WTC11 (cell line): ENCODE data around the gene TLR5. TPM values are rescaled to one million over a fixed set of nuclear protein-coding genes. Genes with fewer than 3 reads are reported as not detected.

Source experiments
- ATAC-seq: fragments of 200-7000 bp; cut with Tn5 transposase; 2 replicates; pipeline ENCODE4 v1.10.0; 2021; ENCODE audit warnings: mild to moderate bottlenecking, moderate library complexity
- CTCF ChIA-PET: fragments of 300-600 bp; sonication (Branson Sonifier 250); formaldehyde crosslinking; loops from one replicate; lab custom pipeline; 2021; ENCODE audit warnings: antibody characterized with exemption; lab: Charles Lee
- POLR2A ChIA-PET: fragments of 350-600 bp; sonication (Branson Sonifier 250); formaldehyde crosslinking; loops from one replicate; lab custom pipeline; 2021; ENCODE audit warnings: antibody characterized with exemption; lab: Charles Lee
- DNase-seq: peaks from one replicate; pipeline ENCODE4 v3.0.0; 2021; ENCODE audit warnings: low spot score
- H3K27ac Mint-ChIP-seq: 2 replicates; pipeline ENCODE4 v1.8.0; 2021; ENCODE audit warnings: mixed read lengths
- H3K27me3 Mint-ChIP-seq: 2 replicates; pipeline ENCODE4 v1.8.0; 2021; ENCODE audit warnings: low read depth, mild to moderate bottlenecking, moderate library complexity, mixed read lengths
- H3K36me3 Mint-ChIP-seq: 2 replicates; pipeline ENCODE4 v1.8.0; 2021; ENCODE audit warnings: mixed read lengths
- H3K4me1 Mint-ChIP-seq: 2 replicates; pipeline ENCODE4 v1.8.0; 2022; ENCODE audit warnings: mixed read lengths
- H3K4me3 Mint-ChIP-seq: 2 replicates; pipeline ENCODE4 v1.8.0; 2021; ENCODE audit warnings: mild to moderate bottlenecking, moderate library complexity, mixed read lengths
- H3K9me3 Mint-ChIP-seq: 2 replicates; pipeline ENCODE4 v1.8.0; 2021; ENCODE audit warnings: mixed read lengths
- ATF1 ChIP-seq: sonication (generic); formaldehyde crosslinking; IDR thresholded peaks from 2 replicates; pipeline ENCODE4 v1.8.1; 2023; ENCODE audit warnings: mild to moderate bottlenecking, moderate library complexity, missing genetic modification reagents
- CREB1 ChIP-seq: sonication (generic); formaldehyde crosslinking; IDR thresholded peaks from 2 replicates; pipeline ENCODE4 v1.8.0; 2023; ENCODE audit warnings: mild to moderate bottlenecking, missing genetic modification reagents
- CREM ChIP-seq: sonication (generic); formaldehyde crosslinking; IDR thresholded peaks from 2 replicates; pipeline ENCODE4 v1.8.1; 2022; ENCODE audit warnings: mild to moderate bottlenecking, missing genetic modification reagents, moderate library complexity
- E2F5 ChIP-seq: sonication (generic); formaldehyde crosslinking; IDR thresholded peaks from 2 replicates; pipeline ENCODE4 v1.8.1; 2022; ENCODE audit warnings: mild to moderate bottlenecking, moderate library complexity, missing genetic modification reagents
- ETV6 ChIP-seq: sonication (generic); formaldehyde crosslinking; IDR thresholded peaks from 2 replicates; pipeline ENCODE4 v1.8.1; 2022; ENCODE audit warnings: mild to moderate bottlenecking, missing genetic modification reagents
- FOXJ3 ChIP-seq: sonication (generic); formaldehyde crosslinking; IDR thresholded peaks from 2 replicates; pipeline ENCODE4 v1.9.0; 2021; ENCODE audit warnings: missing genetic modification reagents, mild to moderate bottlenecking, borderline replicate concordance
- GABPB1 ChIP-seq: sonication (generic); formaldehyde crosslinking; IDR thresholded peaks from 2 replicates; pipeline ENCODE4 v1.8.1; 2023; ENCODE audit warnings: mild to moderate bottlenecking, missing genetic modification reagents
- GTF2I ChIP-seq: fragments of 250-450 bp; sonication (Bioruptor Pico); conservative IDR thresholded peaks from 2 replicates; pipeline ENCODE4 v1.4.0; 2021; ENCODE audit warnings: mild to moderate bottlenecking
- HMGA2 ChIP-seq: fragments of 250-450 bp; sonication (Bioruptor Pico); IDR thresholded peaks from 2 replicates; pipeline ENCODE4 v1.4.0; 2021; ENCODE audit warnings: mild to moderate bottlenecking, moderate library complexity
- OVOL2 ChIP-seq: fragments of 250-450 bp; sonication (Bioruptor Pico); IDR thresholded peaks from 2 replicates; pipeline ENCODE4 v1.9.0; 2021; ENCODE audit warnings: mild to moderate bottlenecking, borderline replicate concordance
- RORB ChIP-seq: fragments of 250-450 bp; sonication (Bioruptor Pico); IDR thresholded peaks from 2 replicates; pipeline ENCODE4 v1.9.0; 2021; ENCODE audit warnings: mild to moderate bottlenecking
- SOX15 ChIP-seq: fragments of 250-450 bp; sonication (Bioruptor Pico); IDR thresholded peaks from 2 replicates; pipeline ENCODE4 v1.9.0; 2021; ENCODE audit warnings: mild to moderate bottlenecking
- TEAD1 ChIP-seq: sonication (generic); formaldehyde crosslinking; IDR thresholded peaks from 2 replicates; pipeline ENCODE4 v1.8.0; 2022; ENCODE audit warnings: mild to moderate bottlenecking, missing genetic modification reagents
- TEAD4 ChIP-seq: sonication (generic); formaldehyde crosslinking; IDR thresholded peaks from 2 replicates; pipeline ENCODE4 v1.8.0; 2022; ENCODE audit warnings: mild to moderate bottlenecking, missing genetic modification reagents
- ZBTB21 ChIP-seq: sonication (generic); formaldehyde crosslinking; IDR thresholded peaks from 2 replicates; pipeline ENCODE4 v1.8.1; 2023; ENCODE audit warnings: mild to moderate bottlenecking, missing genetic modification reagents, borderline replicate concordance
- ZNF416 ChIP-seq: fragments of 250-450 bp; sonication (Bioruptor Pico); IDR thresholded peaks from 2 replicates; pipeline ENCODE4 v1.9.0; 2021; ENCODE audit warnings: mild to moderate bottlenecking, inconsistent platforms
- total RNA-seq: library from RNA; stranded (reverse); gene quantifications from 3 replicates; pipeline ENCODE4 v1.2.3, GENCODE V29; 2021
- TF ChIP-seq, protein P1 (sequence below): sonication (generic); formaldehyde crosslinking; IDR thresholded peaks from 2 replicates; pipeline ENCODE4 v1.8.1; 2023; ENCODE audit warnings: mild to moderate bottlenecking, moderate library complexity, missing genetic modification reagents
- TF ChIP-seq, protein P2 (sequence below): sonication (generic); formaldehyde crosslinking; IDR thresholded peaks from 2 replicates; pipeline ENCODE4 v1.8.0; 2022; ENCODE audit warnings: mild to moderate bottlenecking, missing genetic modification reagents
- TF ChIP-seq, protein P3 (sequence below): fragments of 250-450 bp; sonication (Bioruptor Pico); IDR thresholded peaks from 2 replicates; pipeline ENCODE4 v1.9.0; 2021; ENCODE audit warnings: mild to moderate bottlenecking
- TF ChIP-seq, protein P4 (sequence below): fragments of 200-600 bp; IDR thresholded peaks from 2 replicates; pipeline ENCODE4 v1.8.0; 2022; ENCODE audit warnings: antibody characterized with exemption

The TLR5 gene
- total RNA-seq, 1 experiment from 2014 or later: 0.46 TPM

- TF ChIP-seq OVOL2 (no peak), GABPB1 (no peak), GTF2I (no peak)
- TF ChIP-seq, protein P1, sequence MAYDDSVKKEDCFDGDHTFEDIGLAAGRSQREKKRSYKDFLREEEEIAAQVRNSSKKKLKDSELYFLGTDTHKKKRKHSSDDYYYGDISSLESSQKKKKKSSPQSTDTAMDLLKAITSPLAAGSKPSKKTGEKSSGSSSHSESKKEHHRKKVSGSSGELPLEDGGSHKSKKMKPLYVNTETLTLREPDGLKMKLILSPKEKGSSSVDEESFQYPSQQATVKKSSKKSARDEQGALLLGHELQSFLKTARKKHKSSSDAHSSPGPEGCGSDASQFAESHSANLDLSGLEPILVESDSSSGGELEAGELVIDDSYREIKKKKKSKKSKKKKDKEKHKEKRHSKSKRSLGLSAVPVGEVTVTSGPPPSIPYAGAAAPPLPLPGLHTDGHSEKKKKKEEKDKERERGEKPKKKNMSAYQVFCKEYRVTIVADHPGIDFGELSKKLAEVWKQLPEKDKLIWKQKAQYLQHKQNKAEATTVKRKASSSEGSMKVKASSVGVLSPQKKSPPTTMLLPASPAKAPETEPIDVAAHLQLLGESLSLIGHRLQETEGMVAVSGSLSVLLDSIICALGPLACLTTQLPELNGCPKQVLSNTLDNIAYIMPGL (CRISPR knock-in tag): no peak
Measured at GRCh38 chr1:223084464-223084866, 58.6 kb downstream of the TLR5 start (continued).

DNA sequence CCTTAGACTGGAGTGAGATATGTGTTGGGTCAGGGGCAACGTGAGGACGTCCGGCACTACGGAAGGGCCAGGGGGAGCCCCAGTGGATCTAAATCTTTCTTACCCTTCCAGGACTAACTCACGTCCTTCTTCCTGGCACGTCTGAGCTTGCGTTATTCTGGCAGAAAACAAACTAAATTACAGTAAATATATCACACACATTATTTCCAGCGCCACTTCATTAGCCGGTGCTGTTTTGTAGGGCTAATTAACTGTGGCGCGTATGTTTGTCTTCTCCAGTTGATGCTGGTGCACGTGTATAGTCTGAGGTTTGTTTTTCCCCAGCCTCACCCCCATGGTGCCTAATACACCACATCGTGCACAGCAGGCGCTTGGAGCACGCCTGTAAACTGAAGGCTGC, 59.2 kb downstream of the TLR5 start:
- Mint-ChIP-seq H3K4me1 (peaks cover 26% of the 10 kb centered on the region), H3K27ac (no peak overlapping the region)
- ATAC-seq: no peak
- no peak for DNase-seq
- POLR2A ChIA-PET: no interaction called here
- TF ChIP-seq OVOL2 (no peak), E2F5 (CRISPR knock-in tag) (no peak), CREM (no peak), RORB (CRISPR knock-in tag) (no peak)
- TF ChIP-seq, protein P2, sequence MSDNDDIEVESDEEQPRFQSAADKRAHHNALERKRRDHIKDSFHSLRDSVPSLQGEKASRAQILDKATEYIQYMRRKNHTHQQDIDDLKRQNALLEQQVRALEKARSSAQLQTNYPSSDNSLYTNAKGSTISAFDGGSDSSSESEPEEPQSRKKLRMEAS (CRISPR knock-in tag): no peak
- TF ChIP-seq, all 79 proteins: peak for 0
- no peaks in the 10 kb centered on the region for H3K9me3 Mint-ChIP-seq
- peaks cover 72% of the 10 kb centered on the region for H3K27me3 Mint-ChIP-seq
- no peak overlapping the region for H3K4me3 Mint-ChIP-seq
- CTCF ChIA-PET: interaction anchor here (1.2 to 3.6 kb wide), 2 partner anchors 40 to 288 kb away, joined by 3 to 10 read pairs; no protein-coding TSS in a partner anchor
- H3K36me3 Mint-ChIP-seq: no peaks in the 10 kb centered on the region

DNA sequence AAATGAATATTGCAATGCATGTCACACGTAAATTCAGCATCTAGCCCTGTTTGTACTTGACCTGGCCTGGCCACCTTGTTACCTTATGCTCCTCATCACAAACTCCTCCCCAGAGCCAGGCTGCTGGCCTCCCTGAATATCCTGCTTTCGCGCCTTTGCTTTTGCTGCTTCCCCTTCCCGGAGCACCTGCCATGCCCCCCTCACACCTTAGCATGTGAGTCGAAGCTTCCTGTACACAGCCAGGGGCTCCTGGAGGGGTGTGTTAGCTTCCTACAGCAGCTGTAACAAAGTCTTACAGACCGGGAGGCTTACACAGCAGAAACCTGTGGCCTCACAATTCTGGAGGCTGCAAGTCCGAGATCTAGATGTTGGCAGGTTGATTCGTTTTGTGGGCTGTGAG, 60.1 kb downstream of the TLR5 start:
- ChIA-PET CTCF (interaction anchor here (3.3 to 3.6 kb wide), 2 partner anchors 41 to 51 kb away, joined by 10 to 12 read pairs; no protein-coding TSS in a partner anchor), POLR2A (no interaction called here)
- H3K27me3 Mint-ChIP-seq: peaks cover 72% of the 10 kb centered on the region
- H3K36me3 Mint-ChIP-seq: no peaks in the 10 kb centered on the region
- H3K27ac Mint-ChIP-seq: no peak overlapping the region
- peaks cover 23% of the 10 kb centered on the region for H3K4me1 Mint-ChIP-seq
- no peak for DNase-seq
- TF ChIP-seq ATF1 (CRISPR knock-in tag) (no peak), HMGA2 (no peak), CREB1 (CRISPR knock-in tag) (no peak), ZBTB21 (CRISPR knock-in tag) (no peak), FOXJ3 (CRISPR knock-in tag) (no peak)
- TF ChIP-seq, protein P3, sequence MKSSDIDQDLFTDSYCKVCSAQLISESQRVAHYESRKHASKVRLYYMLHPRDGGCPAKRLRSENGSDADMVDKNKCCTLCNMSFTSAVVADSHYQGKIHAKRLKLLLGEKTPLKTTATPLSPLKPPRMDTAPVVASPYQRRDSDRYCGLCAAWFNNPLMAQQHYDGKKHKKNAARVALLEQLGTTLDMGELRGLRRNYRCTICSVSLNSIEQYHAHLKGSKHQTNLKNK: no peak
- TF ChIP-seq, protein P4, sequence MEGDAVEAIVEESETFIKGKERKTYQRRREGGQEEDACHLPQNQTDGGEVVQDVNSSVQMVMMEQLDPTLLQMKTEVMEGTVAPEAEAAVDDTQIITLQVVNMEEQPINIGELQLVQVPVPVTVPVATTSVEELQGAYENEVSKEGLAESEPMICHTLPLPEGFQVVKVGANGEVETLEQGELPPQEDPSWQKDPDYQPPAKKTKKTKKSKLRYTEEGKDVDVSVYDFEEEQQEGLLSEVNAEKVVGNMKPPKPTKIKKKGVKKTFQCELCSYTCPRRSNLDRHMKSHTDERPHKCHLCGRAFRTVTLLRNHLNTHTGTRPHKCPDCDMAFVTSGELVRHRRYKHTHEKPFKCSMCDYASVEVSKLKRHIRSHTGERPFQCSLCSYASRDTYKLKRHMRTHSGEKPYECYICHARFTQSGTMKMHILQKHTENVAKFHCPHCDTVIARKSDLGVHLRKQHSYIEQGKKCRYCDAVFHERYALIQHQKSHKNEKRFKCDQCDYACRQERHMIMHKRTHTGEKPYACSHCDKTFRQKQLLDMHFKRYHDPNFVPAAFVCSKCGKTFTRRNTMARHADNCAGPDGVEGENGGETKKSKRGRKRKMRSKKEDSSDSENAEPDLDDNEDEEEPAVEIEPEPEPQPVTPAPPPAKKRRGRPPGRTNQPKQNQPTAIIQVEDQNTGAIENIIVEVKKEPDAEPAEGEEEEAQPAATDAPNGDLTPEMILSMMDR: no peak
- no peak for ATAC-seq
- no peak overlapping the region for H3K4me3 Mint-ChIP-seq
- H3K9me3 Mint-ChIP-seq: no peaks in the 10 kb centered on the region

GRCh38 chr1:223081181-223081994, 61.7 kb downstream of the TLR5 start:
- ChIA-PET CTCF (interaction anchor here (0.9 to 3.6 kb wide), 7 partner anchors 9 to 286 kb away, joined by 3 to 16 read pairs (median 9); no protein-coding TSS in a partner anchor), POLR2A (interaction anchor here (0.6 to 0.7 kb wide), 2 partner anchors 60 to 283 kb away, joined by 3 to 7 read pairs; no protein-coding TSS in a partner anchor)
- peak; percentile 93 for ATAC-seq
- DNase-seq: peak; percentile 95
- peak overlapping the region; percentile 75; the same call in 1 of the 2 replicates for H3K27ac Mint-ChIP-seq
- no peaks in the 10 kb centered on the region for H3K9me3 Mint-ChIP-seq
- H3K27me3 Mint-ChIP-seq: peaks cover 72% of the 10 kb centered on the region
- no peaks in the 10 kb centered on the region for H3K36me3 Mint-ChIP-seq
- peaks cover 33% of the 10 kb centered on the region for H3K4me1 Mint-ChIP-seq
- H3K4me3 Mint-ChIP-seq: no peak overlapping the region
- TF ChIP-seq, protein P1 (CRISPR knock-in tag): 0 out of 2 replicates have a peak, but pooled peaks have one; percentile 17
- TF ChIP-seq TEAD1 (CRISPR knock-in tag) (peak; percentile 76; the same call in 1 of the 2 replicates), ETV6 (no peak), CREM (0 out of 2 replicates have a peak, but pooled peaks have one; percentile 55), ZBTB21 (CRISPR knock-in tag) (peak; percentile 63; the same call in 1 of the 2 replicates), SOX15 (CRISPR knock-in tag) (no peak), ZNF416 (CRISPR knock-in tag) (0 out of 2 replicates have a peak, but pooled peaks have one; percentile 7), GABPB1 (peak; percentile 41; the same call in 1 of the 2 replicates), TEAD4 (peak; percentile 65; the same call in 1 of the 2 replicates)
- TF ChIP-seq, protein P4: peak; percentile 82
